ENCODE measurements around the gene FHIT.

Gene FHIT

DNA sequence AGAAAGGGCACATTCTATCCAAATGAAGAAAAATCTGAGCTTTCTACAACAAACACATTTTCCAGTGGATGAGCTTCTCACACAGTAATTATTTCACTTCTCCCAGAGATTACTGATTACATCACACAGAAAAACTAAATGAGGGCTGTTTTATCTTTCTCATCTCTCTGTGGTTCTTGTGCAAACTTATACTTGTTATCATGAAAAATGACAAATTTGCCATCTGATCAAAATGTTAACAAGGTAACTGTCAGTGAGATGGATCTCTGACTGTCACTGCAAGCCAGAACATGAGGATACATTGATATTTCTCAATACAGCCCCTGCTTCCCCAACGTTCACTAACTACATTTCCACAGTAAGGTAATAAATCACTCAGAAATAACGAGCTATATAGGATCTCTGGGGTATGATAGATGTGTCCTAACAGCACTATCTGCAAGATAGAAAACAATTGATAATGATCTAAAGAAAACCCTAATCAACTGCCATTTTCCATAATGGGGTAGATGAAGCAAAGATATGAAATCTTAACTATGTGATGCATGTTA, 1372.1 kb downstream of the FHIT start:
- DNase-seq = no peak

DNA sequence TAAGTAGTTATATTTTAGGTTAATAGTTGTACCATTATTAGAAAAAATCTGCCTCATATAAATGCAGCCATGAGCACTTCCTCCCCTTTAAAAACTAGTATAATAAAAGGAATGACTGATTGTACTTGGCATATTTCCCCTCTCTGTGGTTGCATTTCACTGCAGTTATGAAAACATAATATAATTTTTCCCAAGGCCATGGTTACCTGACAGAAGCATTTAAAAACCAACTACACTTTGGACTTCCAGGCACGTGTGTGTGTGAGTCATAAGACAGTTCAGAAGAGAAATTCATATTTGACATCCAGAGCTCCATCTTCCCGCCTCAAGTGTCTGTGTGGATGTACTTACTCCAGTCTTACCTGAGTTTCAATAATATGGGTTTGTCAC, 1373.2 kb downstream of the FHIT start:
- DNase-seq = no peak

DNA sequence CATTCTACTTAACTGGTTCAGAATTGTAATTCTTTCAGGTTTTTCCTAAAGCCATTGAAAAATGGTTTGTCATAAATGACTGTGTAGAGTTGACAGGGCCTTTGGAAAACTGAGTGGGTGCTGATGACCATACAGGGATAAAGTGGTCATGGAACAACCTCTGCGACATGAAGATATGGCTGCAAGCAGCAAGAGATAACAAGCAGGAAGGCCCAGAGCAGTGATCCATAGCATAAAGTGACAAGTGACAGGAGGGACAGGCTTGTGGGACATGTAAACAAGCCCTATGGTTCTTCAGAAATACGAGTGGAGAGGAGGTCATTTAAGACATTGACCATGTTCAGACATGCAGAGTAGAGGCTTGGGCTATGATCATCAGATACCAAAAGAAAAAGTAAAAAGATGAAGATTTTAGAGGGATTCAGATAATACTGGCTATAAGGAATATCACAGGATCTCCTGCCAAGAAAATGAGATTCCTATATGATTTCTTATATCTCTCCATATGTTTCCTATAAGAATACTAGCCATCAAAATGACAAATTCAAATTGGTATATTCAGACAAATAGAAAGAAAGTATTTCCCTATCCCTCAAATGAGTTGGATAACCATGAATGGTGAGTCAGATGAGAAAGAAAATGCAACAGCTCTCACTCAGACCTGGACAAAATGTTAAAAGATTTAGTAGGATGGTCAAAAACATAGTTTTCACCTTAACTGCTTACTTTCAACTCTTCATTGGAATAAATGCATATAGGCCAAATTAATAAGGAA, 1373.8 kb downstream of the FHIT start:
- DNase-seq = no peak

DNA sequence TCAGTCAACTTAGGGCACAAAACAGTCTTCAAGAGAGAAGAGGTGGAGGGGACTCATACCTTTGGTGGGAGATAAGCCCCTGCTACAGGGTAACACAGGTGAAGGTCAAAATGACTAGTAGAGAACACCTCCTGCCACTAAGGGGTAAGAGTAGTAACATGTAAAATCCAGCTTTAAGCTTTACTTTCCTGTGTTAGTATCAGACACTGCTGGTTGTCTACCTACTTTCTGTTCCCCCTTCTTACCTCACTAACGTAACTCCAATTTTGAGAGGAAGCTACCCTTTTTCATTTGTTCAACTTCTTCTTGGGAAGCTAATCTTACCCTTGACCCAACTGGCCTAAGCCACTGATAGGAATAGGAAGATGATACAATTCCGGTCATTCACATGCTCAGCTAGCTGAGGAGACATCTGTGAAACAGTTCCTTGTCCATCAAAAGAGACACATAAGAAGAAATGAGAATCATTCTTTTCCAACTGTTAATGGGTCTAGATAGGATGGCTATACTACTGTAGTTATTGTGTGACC, 1374.7 kb downstream of the FHIT start:
- DNase-seq = no peak

DNA sequence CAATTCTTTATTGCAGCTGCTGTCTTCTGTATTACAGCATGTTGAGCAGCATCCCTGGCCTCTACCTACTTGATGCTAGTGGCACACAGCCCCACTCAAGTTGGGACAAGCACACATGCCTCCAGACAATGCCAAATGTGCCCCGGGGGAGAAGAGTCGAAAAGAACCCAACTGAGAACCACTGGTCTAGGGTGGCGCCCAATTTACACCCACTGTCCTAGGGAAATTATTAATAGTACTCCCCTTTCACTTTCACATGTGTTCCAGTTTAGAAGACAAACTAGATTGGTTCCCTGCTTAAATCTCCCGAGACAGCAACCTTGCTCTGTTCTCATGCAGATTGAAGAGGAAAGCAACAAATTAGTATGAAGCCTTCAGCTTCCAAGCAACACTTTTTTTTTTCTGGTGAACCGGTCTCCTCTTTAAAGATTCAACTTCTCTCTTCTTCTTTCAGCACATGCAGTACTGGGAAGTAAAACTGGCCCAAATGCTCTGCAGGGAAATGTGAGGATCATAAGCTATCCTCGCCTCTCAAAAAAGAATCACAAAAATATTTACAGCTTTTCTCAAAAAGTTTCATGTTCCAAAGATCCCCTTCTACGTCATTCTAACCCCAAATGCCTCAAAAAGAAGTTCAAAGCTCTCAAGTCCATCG, 1377.5 kb downstream of the FHIT start:
- no peak for DNase-seq

DNA sequence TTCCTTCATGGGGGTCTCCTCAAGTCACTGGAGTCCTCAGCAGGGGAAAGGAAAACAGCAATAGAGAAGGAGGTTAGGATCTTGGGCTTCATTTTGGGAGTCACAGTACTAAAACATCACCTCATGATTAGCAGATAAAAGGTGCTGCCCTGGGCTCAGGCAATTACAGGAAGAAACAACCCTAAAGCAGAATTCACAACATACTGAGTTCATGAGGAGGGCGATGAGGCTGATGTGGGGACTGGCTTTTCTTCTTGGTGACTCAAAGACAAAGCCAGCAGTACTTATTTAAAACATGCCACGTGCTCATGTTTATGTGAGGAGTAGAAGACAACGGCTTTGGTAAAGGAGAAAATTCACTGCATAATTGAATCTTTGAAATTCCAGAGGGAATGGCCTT, 1379.1 kb downstream of the FHIT start:
- DNase-seq = no peak

DNA sequence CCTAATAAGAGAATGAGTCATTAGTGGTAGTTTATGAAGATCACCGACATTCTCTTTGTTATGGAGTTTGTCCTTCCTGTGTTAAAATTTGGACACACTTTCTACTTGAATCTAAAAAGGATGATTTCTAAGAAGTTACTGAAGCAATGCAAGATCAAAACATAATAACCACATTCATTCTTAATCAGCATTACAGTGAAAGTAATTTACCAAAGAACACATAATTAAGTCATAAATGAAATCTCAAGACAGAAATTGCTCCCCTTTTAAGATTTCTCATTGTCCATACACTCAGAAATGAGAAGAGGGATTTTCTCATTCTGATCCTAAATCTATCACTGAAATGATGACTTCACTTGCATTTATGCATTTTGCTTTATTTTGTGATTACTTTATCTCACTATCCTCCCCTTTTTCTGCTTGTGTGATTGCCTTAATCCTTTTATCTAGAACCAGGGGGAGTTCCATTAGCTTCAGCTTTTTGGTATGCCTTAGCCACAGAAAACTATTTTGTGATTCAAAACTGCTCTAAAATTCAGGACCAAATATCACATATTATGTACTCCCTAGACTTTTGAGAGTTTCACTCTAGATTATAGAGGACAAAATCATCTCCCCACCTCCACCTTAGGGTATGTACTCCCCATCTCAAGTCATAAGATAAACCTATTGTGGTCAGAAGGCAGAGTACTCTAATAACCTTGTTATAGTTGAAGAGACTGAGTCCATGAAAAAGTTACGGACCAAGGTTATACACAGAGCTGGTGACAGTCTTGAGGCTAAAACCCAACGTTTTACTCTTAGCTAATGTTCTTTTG, 1383.9 kb downstream of the FHIT start:
- DNase-seq = no peak

DNA sequence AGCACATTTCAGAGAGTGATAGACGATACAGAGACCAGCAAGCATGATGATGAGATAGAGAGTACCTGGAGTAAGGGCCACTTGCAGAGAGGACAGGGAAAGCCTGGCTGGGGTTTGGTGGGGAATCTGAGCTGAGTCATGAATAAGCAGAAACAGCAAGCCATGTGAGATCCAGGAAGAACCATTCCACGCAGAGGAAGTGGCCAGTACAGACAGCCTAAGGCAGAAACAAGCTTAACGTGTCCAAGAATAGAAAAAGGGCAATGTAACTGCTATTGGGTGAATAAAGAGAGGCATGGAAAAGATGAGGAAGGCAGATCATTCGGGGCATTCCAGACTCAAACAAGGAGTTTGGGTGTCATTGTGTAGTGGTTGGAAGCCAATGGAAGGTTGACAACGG, 1385.2 kb downstream of the FHIT start:
- DNase-seq = peak; percentile 18

DNA sequence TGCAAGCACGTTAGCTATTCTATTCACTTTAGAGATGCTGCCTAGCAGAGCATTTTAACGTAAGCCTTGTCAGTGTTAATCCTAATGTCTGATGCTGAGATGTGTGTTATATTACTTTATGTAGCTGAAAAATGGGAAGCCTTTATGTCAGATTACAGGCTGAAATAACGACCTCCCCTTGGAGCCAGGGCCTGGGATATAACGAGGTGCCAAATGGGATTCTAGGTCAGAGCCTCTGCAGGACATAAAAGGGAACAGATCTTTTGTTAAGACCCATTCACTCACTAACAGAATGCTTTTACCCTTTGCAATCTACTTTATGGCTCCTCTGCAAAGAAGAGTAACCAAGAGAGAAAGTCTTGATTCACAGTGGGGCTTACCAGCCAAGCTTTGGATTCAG, 1385.9 kb downstream of the FHIT start:
- DNase-seq = no peak

DNA sequence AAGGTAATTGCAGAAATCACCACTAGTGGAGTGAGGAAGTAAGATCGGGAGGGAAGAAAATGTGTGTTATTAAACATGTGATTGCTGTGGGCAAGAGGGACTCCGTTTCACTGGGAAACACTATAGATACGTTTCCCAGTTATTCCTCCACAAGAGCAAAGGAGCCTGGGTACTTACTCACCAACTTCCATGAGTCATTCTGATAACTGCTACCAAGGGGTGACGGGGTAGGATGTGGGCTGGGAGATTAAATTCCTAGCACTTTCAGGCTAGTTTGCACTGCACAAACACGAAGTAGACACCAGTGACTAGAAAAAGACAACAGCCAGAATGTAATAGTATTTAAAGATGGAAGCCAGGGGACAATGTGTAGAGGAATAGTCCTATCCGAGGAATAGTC, 1388.6 kb downstream of the FHIT start:
- peak; percentile 58 for DNase-seq

DNA sequence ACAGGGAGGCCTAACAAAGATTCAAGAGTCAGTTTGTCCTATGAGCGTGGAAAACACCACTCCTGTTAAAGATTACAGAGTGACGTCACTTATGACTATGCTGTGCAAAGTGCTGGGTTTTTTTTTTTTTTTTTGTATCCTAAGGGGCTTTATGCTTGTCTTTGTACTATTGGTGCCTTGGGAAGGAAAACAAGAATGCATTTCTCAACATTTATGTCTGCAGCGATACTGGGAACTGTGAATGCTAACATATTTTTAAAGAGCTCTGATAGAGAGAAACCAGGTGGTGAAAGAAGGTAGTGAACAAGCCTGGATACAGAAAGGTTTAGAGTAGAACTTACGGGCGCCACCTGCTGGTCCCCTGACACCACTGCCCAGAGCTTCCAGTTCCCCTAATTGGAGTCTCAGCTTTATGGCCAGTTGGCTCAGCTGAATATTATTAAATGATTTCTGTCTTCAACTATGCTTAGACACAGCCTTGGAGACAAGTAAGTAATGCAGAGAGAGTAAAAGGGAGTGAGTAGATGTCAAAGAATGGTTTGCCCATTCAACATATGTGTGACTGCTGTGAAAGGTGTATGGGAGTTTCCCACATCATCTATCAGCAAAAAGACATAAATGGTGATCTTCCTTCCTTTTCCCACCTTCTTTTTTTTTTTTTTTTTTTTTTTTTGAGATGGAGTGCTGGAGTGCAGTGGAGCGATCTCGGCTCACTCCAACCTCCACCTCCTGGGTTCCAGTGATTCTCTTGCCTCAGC, 1393.5 kb downstream of the FHIT start:
- peak; percentile 72 for DNase-seq

DNA sequence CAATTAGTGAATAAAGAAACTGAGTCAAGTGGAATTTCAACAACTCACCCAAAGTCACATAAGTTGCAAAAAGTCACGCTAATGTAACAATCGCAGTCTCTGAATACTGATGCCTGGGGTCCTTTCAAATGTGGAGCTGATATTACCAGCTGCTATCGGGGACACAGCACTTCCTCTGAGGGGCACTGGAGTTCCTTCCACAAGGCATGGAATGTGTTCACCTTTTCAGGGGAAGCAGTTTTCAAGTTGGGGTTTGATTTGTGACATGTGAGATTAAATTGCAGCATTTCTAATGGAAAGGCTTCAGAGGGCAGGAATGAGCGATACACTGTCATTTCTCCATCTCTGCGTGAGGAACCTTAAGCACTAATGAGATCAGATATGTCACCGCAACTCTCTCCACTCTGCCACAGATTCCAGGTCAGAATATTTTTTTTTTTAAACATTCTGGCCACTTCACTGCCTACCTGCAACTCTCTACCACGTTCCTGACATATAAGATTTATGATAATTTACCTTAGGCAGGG, 1394.3 kb downstream of the FHIT start:
- DNase-seq = no peak

DNA sequence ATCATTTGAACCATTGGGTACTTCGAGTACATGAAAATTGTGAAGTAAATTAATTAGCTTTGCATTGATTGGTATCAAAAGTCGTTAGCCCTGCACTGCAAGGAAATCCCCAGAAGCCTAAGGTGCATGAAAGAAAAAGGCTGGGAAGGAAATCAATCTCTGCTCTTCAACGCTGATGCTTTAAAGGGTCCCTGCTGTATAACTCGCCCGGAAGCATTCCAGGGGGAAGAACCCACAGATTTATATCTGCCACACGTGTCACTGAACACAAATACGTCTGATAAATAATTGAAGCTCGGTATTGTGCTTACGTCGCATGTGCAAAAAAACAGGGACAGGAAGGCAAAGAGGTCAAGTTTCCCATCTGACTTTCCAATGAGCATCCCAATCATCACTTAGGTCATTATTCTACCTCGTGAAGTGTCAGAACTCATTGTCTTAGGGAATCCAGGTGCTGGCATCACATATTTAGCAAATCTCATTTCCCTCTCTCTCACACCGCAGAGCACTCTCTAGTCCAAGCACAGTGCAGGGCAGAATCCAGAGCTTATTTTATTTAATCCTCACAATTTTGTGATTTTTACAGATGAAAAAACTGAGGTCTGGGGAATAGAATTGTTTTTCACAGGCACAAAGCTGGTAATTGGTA, 1397.1 kb downstream of the FHIT start:
- DNase-seq = no peak

DNA sequence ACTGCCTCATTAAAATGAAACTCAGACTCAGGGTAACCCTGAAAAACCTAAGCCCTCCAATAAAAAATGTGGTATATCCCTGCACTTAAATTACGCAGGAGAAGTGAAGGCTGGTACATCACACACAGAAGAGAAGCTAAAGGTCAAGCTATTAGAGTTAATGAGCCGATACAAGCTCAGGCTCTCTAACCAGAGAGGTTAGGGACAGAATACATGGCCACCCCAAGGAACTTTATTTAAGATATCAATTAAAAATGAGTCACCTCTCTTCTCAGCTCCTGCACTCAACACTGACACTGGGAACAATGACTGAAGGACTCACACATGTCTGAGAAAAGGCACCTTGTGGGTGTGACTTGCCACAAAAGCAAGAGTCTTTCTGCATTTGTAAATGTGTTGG, 1400.8 kb downstream of the FHIT start:
- no peak for DNase-seq

DNA sequence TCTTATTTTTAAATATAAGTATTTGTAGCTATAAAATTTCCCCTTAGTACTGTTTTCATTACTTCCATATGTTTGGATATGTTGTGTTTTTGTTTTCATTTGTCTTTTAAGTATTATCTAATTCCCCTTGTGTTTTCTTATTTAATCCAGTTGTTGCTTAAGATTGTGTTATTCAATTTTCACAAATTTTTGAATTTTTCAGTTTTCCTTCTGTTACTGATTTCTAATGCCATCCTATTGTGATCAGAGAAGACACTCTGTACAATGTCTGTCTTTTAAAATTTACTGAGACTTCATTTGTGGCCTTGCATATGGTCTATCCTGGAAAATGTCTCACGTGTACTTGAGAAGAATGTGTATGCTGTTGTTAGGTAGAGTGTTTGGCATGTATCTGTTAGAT, 1405.9 kb downstream of the FHIT start:
- no peak for DNase-seq

DNA sequence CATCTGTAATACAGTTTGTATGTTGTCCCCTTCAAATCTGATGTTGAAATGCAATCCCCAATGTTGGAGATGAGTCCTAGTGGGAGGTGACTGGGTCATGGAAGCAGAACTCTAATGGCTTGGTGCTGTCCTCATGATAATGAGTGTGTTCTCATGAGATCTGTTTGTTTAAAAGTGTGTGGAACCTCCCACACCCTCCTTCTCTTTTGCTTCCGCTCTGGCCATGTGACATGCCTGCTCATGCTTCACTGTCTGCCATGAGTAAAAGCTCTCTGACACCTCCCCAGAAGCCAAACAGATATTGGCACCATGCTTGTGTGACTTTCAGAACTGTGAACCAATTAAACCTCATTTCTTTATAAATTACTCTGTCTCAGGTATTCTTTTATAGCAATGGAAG, 1407.4 kb downstream of the FHIT start:
- no peak for DNase-seq

DNA sequence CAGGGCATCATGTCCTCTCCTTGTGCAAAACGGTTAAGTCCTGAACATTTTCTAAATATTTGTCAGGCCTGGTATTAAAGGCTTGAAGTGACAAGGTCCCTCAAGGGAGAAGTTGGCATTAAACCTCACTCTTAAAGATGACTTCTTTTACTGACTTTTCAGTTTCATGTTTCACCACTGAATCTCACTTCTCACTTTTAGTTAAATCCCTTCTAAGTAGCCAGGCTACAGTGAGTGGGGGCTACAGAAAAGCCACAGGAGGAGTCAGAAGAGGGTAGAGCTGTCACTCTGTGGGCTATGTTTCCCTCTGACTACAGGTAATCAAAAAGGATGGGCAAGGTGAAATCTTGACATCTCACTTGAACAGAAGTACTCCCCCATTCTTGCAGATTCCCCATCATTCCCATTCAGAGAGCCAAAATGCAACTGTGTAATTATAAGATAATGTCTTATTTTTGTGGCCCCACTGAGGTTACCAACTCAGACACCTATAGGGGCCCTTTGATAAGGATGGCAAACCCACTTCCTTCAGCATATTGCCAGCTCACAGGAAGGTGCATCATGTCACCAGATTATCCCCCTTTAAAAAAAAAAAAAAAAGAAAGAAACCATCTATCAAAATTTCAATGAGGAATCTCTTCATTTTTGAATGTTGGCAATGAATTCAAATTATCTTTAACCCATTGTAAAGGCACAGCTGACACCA, 1411.3 kb downstream of the FHIT start:
- no peak for DNase-seq

DNA sequence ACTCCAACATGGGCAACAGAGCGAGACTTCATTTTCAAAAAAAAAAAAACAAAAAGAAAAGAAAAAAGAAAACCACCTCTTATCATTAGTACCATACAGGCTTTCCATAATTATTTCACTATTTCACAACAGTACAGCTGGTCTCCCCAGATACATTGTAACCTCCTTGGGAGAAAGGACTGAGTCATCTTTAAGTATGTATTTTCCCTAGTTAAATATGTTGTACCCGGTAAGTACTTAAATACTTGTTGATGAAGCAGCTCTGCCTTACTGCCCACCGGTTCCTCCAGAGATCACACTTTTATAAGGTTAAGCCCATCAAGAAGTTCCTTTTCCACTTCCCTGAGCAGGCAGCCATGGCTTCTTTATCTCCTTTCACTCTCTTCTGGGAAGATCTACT, 1412.0 kb downstream of the FHIT start:
- peak; percentile 23 for DNase-seq

DNA sequence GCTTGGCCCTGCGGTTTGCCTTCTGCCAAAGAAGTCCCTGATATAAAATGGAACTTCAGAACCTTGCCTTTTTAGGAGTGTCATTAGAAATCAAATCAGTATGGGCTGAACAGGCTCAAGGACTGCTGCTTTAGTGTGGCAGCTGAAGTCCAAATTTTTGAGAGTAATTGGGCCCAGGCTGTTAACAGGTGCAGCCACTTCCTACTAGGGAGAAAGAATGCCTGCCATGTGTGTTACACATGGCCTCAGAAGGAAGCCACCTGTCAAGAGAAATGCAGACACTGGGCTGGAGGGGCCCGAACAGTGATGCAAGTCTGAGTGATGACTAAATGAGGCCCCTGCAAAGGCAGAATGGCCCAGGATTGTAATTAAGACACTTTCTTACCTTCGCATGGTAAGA, 1414.7 kb downstream of the FHIT start:
- DNase-seq = no peak

DNA sequence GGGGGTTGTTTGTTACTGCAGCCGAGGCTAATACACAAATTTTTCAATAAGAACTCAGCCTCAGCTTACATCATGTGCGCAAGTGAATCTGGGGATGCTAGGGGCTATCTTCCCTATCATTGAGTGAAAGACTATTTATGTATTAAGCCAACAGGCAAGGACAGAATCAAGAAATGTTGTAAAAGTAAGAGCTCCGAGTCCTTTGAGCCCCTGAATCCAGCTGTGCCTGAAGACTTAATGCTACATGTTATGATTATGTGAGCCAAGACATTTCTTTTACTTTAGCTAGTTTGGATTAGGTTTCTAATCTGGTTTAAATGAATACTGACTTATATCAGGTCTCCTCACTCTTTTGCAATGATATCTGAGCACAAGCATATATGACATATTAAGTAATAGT, 1418.5 kb downstream of the FHIT start:
- DNase-seq = no peak

DNA sequence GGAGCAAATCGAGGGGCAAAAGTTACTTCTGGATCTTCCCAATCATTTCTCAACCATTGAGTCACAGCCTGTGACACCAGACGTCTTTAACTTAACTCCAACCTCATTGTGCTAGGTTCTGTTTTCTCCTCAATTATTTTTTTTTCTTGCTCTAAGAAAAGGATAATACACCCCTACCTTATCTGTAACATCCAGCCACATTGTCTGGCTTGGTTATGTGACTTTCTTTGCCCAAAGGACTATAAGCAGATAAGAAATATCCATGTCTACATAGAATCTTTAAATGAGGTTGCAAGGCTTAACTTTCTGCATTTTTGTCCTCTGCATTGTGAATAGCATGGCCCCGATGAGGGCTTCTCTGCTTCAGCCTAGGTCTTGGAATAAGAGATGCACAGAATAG, 1419.0 kb downstream of the FHIT start:
- DNase-seq = no peak

Data from EL (cell line).